ENCODE data around the gene CLMP. TPM values are rescaled to one million over a fixed set of nuclear protein-coding genes. Genes with fewer than 3 reads are reported as not detected.
A peak's percentile ranks its signal among the peaks of the same experiment; 100 is the strongest.
"Not testable (repeated sequence)": the region's sequence is repeated elsewhere in the genome, so short reads cannot be mapped to it uniquely, and the experiment has no call there.

Gene CLMP
- polyA plus RNA-seq, 3 donors from 2014 or later: 0.11 to 0.58 TPM; not detected in 1

GRCh38 chr11:123139206-123139605 lies 55.8 kb downstream of the CLMP start:
- peaks cover 0 to 3% (median 2%) of the 10 kb centered on the region in 3 donors for H3K27me3 Mint-ChIP-seq (ENCODE audit: low read depth in 3 of 3)
- no peak for DNase-seq
- no peak overlapping the region for H3K27ac Mint-ChIP-seq
- H3K4me3 Mint-ChIP-seq: no peak overlapping the region
- peaks cover 0 to 4% (median 0%) of the 10 kb centered on the region in 3 donors for H3K36me3 Mint-ChIP-seq
- H3K4me1 Mint-ChIP-seq: peaks cover 7 to 11% of the 10 kb centered on the region in 2 donors
- H3K9me3 Mint-ChIP-seq: no peaks in the 10 kb centered on the region

- H3K36me3 Mint-ChIP-seq: peaks cover 0 to 4% (median 0%) of the 10 kb centered on the region in 3 donors
- no peaks in the 10 kb centered on the region for H3K9me3 Mint-ChIP-seq
- H3K4me3 Mint-ChIP-seq: peak overlapping the region in 4 of 5 donors; percentile 46 to 67 (median 58)
- peaks cover 7 to 11% of the 10 kb centered on the region in 2 donors for H3K4me1 Mint-ChIP-seq
- DNase-seq: peak in 1 of 3 donors; percentile 2
- H3K27me3 Mint-ChIP-seq (ENCODE audit: low read depth in 3 of 3): peaks cover 0 to 5% (median 3%) of the 10 kb centered on the region in 3 donors
- peak overlapping the region in 1 of 6 donors; percentile 28 for H3K27ac Mint-ChIP-seq
These were observed 57.4 kb downstream of the CLMP start for GRCh38 chr11:123137431-123138224.

GRCh38 chr11:123135863-123136446 lies 59.1 kb downstream of the CLMP start:
- peaks cover 0 to 5% (median 3%) of the 10 kb centered on the region in 3 donors for H3K27me3 Mint-ChIP-seq (ENCODE audit: low read depth in 3 of 3)
- no peak overlapping the region for H3K27ac Mint-ChIP-seq

GRCh38 chr11:123132881-123133280 lies 62.2 kb downstream of the CLMP start:
- Mint-ChIP-seq H3K36me3 (no peaks in the 10 kb centered on the region), H3K27ac (no peak overlapping the region), H3K9me3 (no peaks in the 10 kb centered on the region), H3K4me3 (no peak overlapping the region), H3K4me1 (peaks cover 4 to 5% of the 10 kb centered on the region in 2 donors), H3K27me3 (ENCODE audit: low read depth in 3 of 3) (peaks cover 0 to 5% (median 0%) of the 10 kb centered on the region in 3 donors)
- DNase-seq: no peak

More at GRCh38 chr11:123135863-123136446, 59.1 kb downstream of the CLMP start:
- no peaks in the 10 kb centered on the region for H3K9me3 Mint-ChIP-seq
- H3K4me1 Mint-ChIP-seq: peaks cover 7 to 11% of the 10 kb centered on the region in 2 donors
- H3K36me3 Mint-ChIP-seq: peaks cover 0 to 4% (median 0%) of the 10 kb centered on the region in 3 donors
- DNase-seq: no peak
- H3K4me3 Mint-ChIP-seq: no peak overlapping the region

GRCh38 chr11:123132034-123132766 lies 62.8 kb downstream of the CLMP start:
- not testable (repeated sequence) for H3K4me3 Mint-ChIP-seq; H3K4me1 Mint-ChIP-seq; H3K9me3 Mint-ChIP-seq; H3K36me3 Mint-ChIP-seq; H3K27me3 Mint-ChIP-seq (ENCODE audit: low read depth in 3 of 3); DNase-seq; H3K27ac Mint-ChIP-seq

GRCh38 chr11:123129920-123130319 lies 65.1 kb downstream of the CLMP start:
- H3K4me1 Mint-ChIP-seq: no peaks in the 10 kb centered on the region
- no peak overlapping the region for H3K4me3 Mint-ChIP-seq
- H3K27me3 Mint-ChIP-seq (ENCODE audit: low read depth in 3 of 3): peaks cover 0 to 2% (median 0%) of the 10 kb centered on the region in 3 donors
- no peak overlapping the region for H3K27ac Mint-ChIP-seq
- no peak for DNase-seq
- peaks cover 0 to 3% (median 0%) of the 10 kb centered on the region in 3 donors for H3K36me3 Mint-ChIP-seq
- H3K9me3 Mint-ChIP-seq: no peaks in the 10 kb centered on the region

GRCh38 chr11:123125169-123125568 lies 69.9 kb downstream of the CLMP start:
- H3K4me1 Mint-ChIP-seq: no peaks in the 10 kb centered on the region
- peaks cover 0 to 4% (median 3%) of the 10 kb centered on the region in 3 donors for H3K36me3 Mint-ChIP-seq
- DNase-seq: no peak
- no peak overlapping the region for H3K4me3 Mint-ChIP-seq
- peaks cover 0 to 6% (median 4%) of the 10 kb centered on the region in 3 donors for H3K27me3 Mint-ChIP-seq (ENCODE audit: low read depth in 3 of 3)
- H3K27ac Mint-ChIP-seq: no peak overlapping the region
- no peaks in the 10 kb centered on the region for H3K9me3 Mint-ChIP-seq

- peaks cover 6 to 12% (median 7%) of the 10 kb centered on the region in 3 donors for H3K27me3 Mint-ChIP-seq (ENCODE audit: low read depth in 3 of 3)
- H3K4me3 Mint-ChIP-seq: no peak overlapping the region
- H3K4me1 Mint-ChIP-seq: no peaks in the 10 kb centered on the region
- no peak for DNase-seq
- H3K9me3 Mint-ChIP-seq: no peaks in the 10 kb centered on the region
- H3K36me3 Mint-ChIP-seq: peaks cover 0 to 4% (median 3%) of the 10 kb centered on the region in 3 donors
- H3K27ac Mint-ChIP-seq: no peak overlapping the region
These were observed 72.2 kb downstream of the CLMP start for GRCh38 chr11:123122852-123123251.

- DNase-seq: no peak
- Mint-ChIP-seq H3K27me3 (ENCODE audit: low read depth in 3 of 3) (peaks cover 6 to 12% (median 7%) of the 10 kb centered on the region in 3 donors), H3K4me1 (no peaks in the 10 kb centered on the region), H3K27ac (no peak overlapping the region), H3K4me3 (no peak overlapping the region), H3K9me3 (no peaks in the 10 kb centered on the region), H3K36me3 (peaks cover 0 to 4% (median under 1%) of the 10 kb centered on the region in 3 donors)
These were observed 72.7 kb downstream of the CLMP start for GRCh38 chr11:123122341-123122740.

- Mint-ChIP-seq H3K27ac (no peak overlapping the region), H3K36me3 (no peaks in the 10 kb centered on the region), H3K27me3 (ENCODE audit: low read depth in 3 of 3) (peaks cover 4 to 10% (median 6%) of the 10 kb centered on the region in 3 donors), H3K4me3 (no peak overlapping the region), H3K4me1 (peaks cover 0 to under 1% of the 10 kb centered on the region in 2 donors), H3K9me3 (no peaks in the 10 kb centered on the region)
- DNase-seq: no peak
These were observed 78.6 kb downstream of the CLMP start for GRCh38 chr11:123116486-123116885.

GRCh38 chr11:123111465-123111864 lies 83.6 kb downstream of the CLMP start:
- H3K4me1 Mint-ChIP-seq: peaks cover 5 to 12% of the 10 kb centered on the region in 2 donors
- peak; percentile 9 to 37 (median 33) for DNase-seq
- H3K36me3 Mint-ChIP-seq: peaks cover 0 to 7% (median 4%) of the 10 kb centered on the region in 3 donors
- no peak overlapping the region for H3K27ac Mint-ChIP-seq
- peaks cover 0 to 4% (median 2%) of the 10 kb centered on the region in 3 donors for H3K27me3 Mint-ChIP-seq (ENCODE audit: low read depth in 3 of 3)
- H3K4me3 Mint-ChIP-seq: no peak overlapping the region
- H3K9me3 Mint-ChIP-seq: no peaks in the 10 kb centered on the region

GRCh38 chr11:123110397-123110796 lies 84.7 kb downstream of the CLMP start:
- Mint-ChIP-seq H3K4me1 (peaks cover 5 to 12% of the 10 kb centered on the region in 2 donors), H3K27me3 (ENCODE audit: low read depth in 3 of 3) (peaks cover 0 to 4% (median 2%) of the 10 kb centered on the region in 3 donors), H3K9me3 (no peaks in the 10 kb centered on the region), H3K4me3 (peak overlapping the region in 2 of 5 donors; percentile 1 to 30), H3K36me3 (peaks cover 0 to 7% (median 4%) of the 10 kb centered on the region in 3 donors), H3K27ac (peak overlapping the region in 3 of 6 donors; percentile 20 to 71 (median 48))
- DNase-seq: peak in 1 of 3 donors; percentile 21

GRCh38 chr11:123107945-123108495 lies 87.0 kb downstream of the CLMP start:
- Mint-ChIP-seq H3K27me3 (ENCODE audit: low read depth in 3 of 3) (peaks cover 2 to 4% (median 2%) of the 10 kb centered on the region in 3 donors), H3K4me3 (no peak overlapping the region), H3K9me3 (no peaks in the 10 kb centered on the region), H3K27ac (no peak overlapping the region), H3K4me1 (peaks cover 9 to 18% of the 10 kb centered on the region in 2 donors), H3K36me3 (peaks cover 0 to 7% (median 4%) of the 10 kb centered on the region in 3 donors)
- no peak for DNase-seq

Data from immature natural killer cell (primary cell).